GM12801 (cell line): Measurements from ENCODE around the gene THBS2.

Experiments
- TF ChIP-seq, protein P1 (sequence below): IDR thresholded peaks from one replicate; pipeline ENCODE4 v1.5.1; 2011; ENCODE audit warnings: control low read depth; ENCODE audit not compliant: insufficient read length; ENCODE audit errors: extremely low read depth

THBS2 gene

DNA sequence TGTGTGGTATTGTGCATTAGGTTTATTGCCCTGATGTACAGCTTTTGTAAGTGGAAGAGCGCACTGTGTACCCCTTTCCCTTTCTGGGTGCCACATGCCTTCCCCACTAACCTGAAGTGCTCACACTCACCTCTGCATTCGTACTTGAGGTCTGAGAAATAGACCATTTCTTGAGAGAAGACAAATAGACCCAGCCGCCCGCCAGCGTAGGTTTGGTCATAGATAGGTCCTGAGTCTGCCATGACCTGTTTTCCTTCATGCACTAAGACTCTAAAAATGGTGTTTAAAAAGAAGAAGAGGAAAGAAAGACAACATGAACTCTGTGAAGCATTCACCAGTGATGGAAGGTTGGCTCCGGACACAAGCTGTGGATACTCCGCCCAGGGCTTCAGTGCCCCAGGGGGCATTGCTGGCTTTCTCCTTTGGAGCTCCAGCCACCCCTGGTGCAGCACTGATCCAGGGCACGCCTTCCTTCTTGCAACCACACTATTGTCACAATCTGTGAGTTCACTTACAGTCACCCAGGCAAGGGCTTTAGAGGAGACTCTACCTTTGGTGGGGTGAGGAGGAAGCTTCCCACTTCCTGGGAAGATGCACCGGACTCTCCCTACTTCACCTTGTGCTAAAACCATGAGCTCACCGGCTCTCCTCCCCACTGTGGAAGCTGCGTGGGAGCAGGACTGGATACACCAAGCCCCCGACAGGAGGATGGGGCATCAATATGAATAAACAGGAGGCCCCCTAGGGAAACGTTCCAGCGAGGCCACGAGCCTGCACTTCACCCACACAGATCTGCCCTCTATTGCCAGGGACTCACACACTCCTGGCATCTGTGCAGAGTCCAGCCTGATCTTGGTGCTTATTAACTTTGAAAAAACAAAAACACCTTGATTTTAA, 33.3 kb downstream of the THBS2 start:
- TF ChIP-seq, protein P1, sequence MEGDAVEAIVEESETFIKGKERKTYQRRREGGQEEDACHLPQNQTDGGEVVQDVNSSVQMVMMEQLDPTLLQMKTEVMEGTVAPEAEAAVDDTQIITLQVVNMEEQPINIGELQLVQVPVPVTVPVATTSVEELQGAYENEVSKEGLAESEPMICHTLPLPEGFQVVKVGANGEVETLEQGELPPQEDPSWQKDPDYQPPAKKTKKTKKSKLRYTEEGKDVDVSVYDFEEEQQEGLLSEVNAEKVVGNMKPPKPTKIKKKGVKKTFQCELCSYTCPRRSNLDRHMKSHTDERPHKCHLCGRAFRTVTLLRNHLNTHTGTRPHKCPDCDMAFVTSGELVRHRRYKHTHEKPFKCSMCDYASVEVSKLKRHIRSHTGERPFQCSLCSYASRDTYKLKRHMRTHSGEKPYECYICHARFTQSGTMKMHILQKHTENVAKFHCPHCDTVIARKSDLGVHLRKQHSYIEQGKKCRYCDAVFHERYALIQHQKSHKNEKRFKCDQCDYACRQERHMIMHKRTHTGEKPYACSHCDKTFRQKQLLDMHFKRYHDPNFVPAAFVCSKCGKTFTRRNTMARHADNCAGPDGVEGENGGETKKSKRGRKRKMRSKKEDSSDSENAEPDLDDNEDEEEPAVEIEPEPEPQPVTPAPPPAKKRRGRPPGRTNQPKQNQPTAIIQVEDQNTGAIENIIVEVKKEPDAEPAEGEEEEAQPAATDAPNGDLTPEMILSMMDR: no peak

DNA sequence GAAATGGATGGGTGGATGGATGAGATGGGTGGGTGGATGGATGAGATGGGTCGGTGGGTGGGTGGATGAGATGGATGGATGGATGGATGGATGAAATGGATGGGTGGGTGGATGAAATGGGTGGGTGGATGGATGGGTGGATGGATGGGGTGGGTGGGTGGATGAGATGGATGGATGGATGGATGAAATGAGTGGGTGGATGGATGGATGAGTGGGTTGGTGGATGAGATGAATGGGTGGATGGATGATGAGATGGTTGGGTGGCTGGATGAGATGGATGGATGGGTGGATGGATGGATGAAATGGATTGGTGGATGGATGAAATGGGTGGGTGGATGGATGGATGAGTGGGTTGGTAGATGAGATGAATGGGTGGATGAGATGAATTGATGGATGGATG, 35.7 kb downstream of the THBS2 start:
- TF ChIP-seq, protein P1: no peak

DNA sequence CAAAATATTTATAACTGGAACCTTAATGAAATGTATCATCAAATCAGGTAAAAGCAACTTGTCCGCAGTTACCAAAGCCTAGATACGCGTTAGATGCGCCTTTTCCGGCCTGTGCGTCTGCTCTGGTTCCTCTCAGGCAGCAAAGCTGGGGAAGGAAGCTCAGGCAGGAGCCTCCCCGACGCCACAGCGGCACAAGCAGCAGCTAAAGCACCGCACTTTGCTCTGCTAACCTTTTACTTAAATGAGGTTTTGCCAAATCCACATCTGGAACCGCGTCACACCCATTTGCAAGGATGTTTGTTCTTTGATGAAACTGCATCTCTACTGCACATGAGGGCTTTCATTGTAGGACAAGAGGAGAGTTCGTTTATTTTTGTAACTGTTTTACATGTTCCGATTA, 36.8 kb downstream of the THBS2 start:
- TF ChIP-seq, protein P1: no peak

DNA sequence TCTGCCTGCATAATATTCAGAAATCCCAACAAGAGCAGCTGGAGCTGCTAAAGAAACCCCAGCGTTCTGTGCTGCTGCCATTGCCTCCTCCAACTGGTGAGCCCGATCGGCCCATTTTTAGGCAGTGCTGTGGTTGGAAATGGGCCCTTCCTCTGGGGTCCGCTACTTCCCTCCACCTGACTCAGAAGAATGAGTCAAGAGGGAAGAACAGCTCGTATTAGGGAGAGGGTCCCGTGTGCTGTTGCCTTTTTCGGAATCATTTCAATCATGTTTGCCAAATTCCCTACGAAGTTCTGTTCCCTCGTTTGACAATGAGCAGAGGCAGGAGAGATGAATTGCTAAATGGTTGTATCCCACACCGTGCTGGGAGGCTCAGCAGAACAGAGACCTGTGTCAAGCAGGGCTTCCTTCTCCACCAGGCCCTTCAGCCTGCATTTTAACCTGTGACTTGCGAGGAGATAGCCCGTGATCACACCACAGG, 38.4 kb downstream of the THBS2 start:
- TF ChIP-seq, protein P1: no peak

DNA sequence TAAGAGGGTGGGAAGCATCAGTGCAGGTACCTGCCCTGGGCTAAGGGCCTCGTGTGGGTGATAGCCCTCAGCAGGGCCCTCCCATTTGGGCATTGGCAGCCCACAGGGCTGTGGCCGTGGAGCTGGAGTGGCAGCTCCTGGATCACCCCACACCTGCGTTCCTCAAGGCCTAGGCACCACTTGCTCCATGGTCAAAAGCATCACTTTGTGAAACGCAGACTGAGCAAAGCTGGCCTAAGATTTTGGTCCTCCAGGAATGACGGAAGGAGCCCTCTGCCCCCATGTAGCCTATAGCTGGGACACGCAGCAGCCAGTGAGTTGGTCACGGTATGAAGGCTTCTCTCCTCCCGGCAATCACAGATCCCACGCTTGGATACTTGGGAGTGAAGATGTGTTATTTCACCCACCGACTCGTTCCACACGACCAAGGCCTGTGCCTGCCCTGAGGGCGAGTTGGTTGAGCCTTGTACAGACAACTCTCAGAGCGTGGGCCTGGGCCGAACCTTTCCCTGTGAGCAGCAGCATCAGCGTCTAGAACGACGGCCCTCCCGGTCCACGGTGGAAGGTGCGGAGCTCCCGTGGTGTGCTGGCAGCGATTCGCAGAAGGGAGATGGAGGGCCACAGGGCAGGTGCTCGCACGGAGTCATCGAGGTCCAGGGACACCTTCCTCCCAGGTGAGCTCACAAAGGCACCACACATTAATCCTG, 39.7 kb downstream of the THBS2 start:
- TF ChIP-seq, protein P1: no peak

- TF ChIP-seq, protein P1: no peak
These were observed 40.5 kb downstream of the THBS2 start for GRCh38 chr6:169212897-169213813.
